Mesenteric fat pad (tissue), 1 donor: Measurements from ENCODE around the gene NKX2-2. TPM values are rescaled to one million over a fixed set of nuclear protein-coding genes. Genes with fewer than 3 reads are reported as not detected.

Source experiments
- total RNA-seq: library from RNA; stranded (reverse); fragmentation: NEBNext Ultra II Directional; extraction: Animal tissue kit (Norgen Biotek cat#: 25700); gene quantifications from one replicate; pipeline ENCODE4 v1.2.1, GENCODE V29; 2021
- donor health status: DM: yes; HTN: yes; CAD: no.

The NKX2-2 gene
- total RNA-seq, 1 donor from 2014 or later: not detected

Other genes starting within 250 kb of the NKX2-2 start
- gene XRN2, start 210.7 kb downstream of the NKX2-2 start, total RNA-seq: 55.1 TPM
- not detected for gene NKX2-4, start 116.5 kb downstream of the NKX2-2 start, total RNA-seq
- not detected for gene PAX1, start 191.6 kb upstream of the NKX2-2 start, total RNA-seq